ENCODE data around the gene PDCD4.

PDCD4 gene

GRCh38 chr10:110842326-110842904, 29.3 kb upstream of the PDCD4 start:
- DNase-seq: no peak

GRCh38 chr10:110843031-110843430, 28.7 kb upstream of the PDCD4 start:
- no peak for DNase-seq

- DNase-seq: no peak
Measured at GRCh38 chr10:110843796-110844616, 27.7 kb upstream of the PDCD4 start.

- no peak for DNase-seq
Measured at GRCh38 chr10:110844617-110844881, 27.2 kb upstream of the PDCD4 start.

GRCh38 chr10:110845192-110845755, 26.5 kb upstream of the PDCD4 start:
- no peak for DNase-seq

GRCh38 chr10:110845756-110846620, 25.7 kb upstream of the PDCD4 start:
- DNase-seq: peak in 1 of 3 experiments; percentile 1

GRCh38 chr10:110847374-110847773, 24.4 kb upstream of the PDCD4 start:
- no peak for DNase-seq

GRCh38 chr10:110848106-110848505, 23.6 kb upstream of the PDCD4 start:
- no peak for DNase-seq

GRCh38 chr10:110850099-110850498, 21.6 kb upstream of the PDCD4 start:
- no peak for DNase-seq

GRCh38 chr10:110851020-110851612, 20.6 kb upstream of the PDCD4 start:
- DNase-seq: peak in 1 of 3 experiments; percentile 4

GRCh38 chr10:110852255-110852896, 19.4 kb upstream of the PDCD4 start:
- DNase-seq: no peak

- DNase-seq: no peak
Measured at GRCh38 chr10:110852947-110853346, 18.8 kb upstream of the PDCD4 start.

GRCh38 chr10:110853921-110854605, 17.7 kb upstream of the PDCD4 start:
- no peak for DNase-seq

GRCh38 chr10:110857265-110858171, 14.2 kb upstream of the PDCD4 start:
- DNase-seq: peak in 1 of 3 experiments; percentile 50

GRCh38 chr10:110858297-110858934, 13.3 kb upstream of the PDCD4 start:
- no peak for DNase-seq

GRCh38 chr10:110859206-110859972, 12.3 kb upstream of the PDCD4 start:
- DNase-seq: no peak

- no peak for DNase-seq
Measured at GRCh38 chr10:110859973-110860376, 11.8 kb upstream of the PDCD4 start.

GRCh38 chr10:110860576-110861241, 11.0 kb upstream of the PDCD4 start:
- DNase-seq: no peak

GRCh38 chr10:110861476-110861875, 10.3 kb upstream of the PDCD4 start:
- no peak for DNase-seq
